NCI-H526 treated with DMSO at 0.1 percent for 48 hours (cell line): Measurements from ENCODE around the gene PTCD3.

Source experiments
- DNase-seq: peaks from one replicate; lab custom pipeline; 2025; lab: John Stamatoyannopoulos, UW

Gene PTCD3

GRCh38 chr2:86105969-86106945 lies at the start of gene PTCD3:
PTCD3 (plus strand) TSS chr2:86106235; CDS start chr2:86106248, 13 bp downstream.
- DNase-seq, result peak; percentile 96

GRCh38 chr2:86056590-86057331 lies 49.3 kb upstream of the PTCD3 start:
- DNase-seq, result no peak

- DNase-seq, result no peak
Measured at GRCh38 chr2:86062043-86062442, 44.0 kb upstream of the PTCD3 start.

GRCh38 chr2:86064006-86064405 lies 42.0 kb upstream of the PTCD3 start:
- no peak for DNase-seq

GRCh38 chr2:86065512-86065911 lies 40.5 kb upstream of the PTCD3 start:
- DNase-seq, result no peak

GRCh38 chr2:86066007-86066578 lies 39.9 kb upstream of the PTCD3 start:
- no peak for DNase-seq

GRCh38 chr2:86066915-86067314 lies 39.1 kb upstream of the PTCD3 start:
- no peak for DNase-seq

- no peak for DNase-seq
Measured at GRCh38 chr2:86068136-86068588, 37.9 kb upstream of the PTCD3 start.

GRCh38 chr2:86068648-86069047 lies 37.4 kb upstream of the PTCD3 start:
- DNase-seq, result no peak

GRCh38 chr2:86069091-86069685 lies 36.8 kb upstream of the PTCD3 start:
- DNase-seq, result no peak

- DNase-seq, result no peak
Measured at GRCh38 chr2:86069783-86070339, 36.2 kb upstream of the PTCD3 start.

GRCh38 chr2:86070868-86071267 lies 35.2 kb upstream of the PTCD3 start:
- DNase-seq, result no peak

GRCh38 chr2:86072271-86072858 lies 33.7 kb upstream of the PTCD3 start:
- no peak for DNase-seq

- DNase-seq, result no peak
Measured at GRCh38 chr2:86073225-86073624, 32.8 kb upstream of the PTCD3 start.

- no peak for DNase-seq
Measured at GRCh38 chr2:86074256-86074655, 31.8 kb upstream of the PTCD3 start.

GRCh38 chr2:86074811-86075210 lies 31.2 kb upstream of the PTCD3 start:
- no peak for DNase-seq

GRCh38 chr2:86075886-86076285 lies 30.1 kb upstream of the PTCD3 start:
- no peak for DNase-seq

- no peak for DNase-seq
Measured at GRCh38 chr2:86078774-86079545, 27.1 kb upstream of the PTCD3 start.

GRCh38 chr2:86079981-86080911 lies 25.8 kb upstream of the PTCD3 start:
- peak; percentile 14 for DNase-seq

GRCh38 chr2:86081724-86082123 lies 24.3 kb upstream of the PTCD3 start:
- DNase-seq, result no peak
